ENCODE measurements around the gene CYP26C1.

CYP26C1 gene

DNA sequence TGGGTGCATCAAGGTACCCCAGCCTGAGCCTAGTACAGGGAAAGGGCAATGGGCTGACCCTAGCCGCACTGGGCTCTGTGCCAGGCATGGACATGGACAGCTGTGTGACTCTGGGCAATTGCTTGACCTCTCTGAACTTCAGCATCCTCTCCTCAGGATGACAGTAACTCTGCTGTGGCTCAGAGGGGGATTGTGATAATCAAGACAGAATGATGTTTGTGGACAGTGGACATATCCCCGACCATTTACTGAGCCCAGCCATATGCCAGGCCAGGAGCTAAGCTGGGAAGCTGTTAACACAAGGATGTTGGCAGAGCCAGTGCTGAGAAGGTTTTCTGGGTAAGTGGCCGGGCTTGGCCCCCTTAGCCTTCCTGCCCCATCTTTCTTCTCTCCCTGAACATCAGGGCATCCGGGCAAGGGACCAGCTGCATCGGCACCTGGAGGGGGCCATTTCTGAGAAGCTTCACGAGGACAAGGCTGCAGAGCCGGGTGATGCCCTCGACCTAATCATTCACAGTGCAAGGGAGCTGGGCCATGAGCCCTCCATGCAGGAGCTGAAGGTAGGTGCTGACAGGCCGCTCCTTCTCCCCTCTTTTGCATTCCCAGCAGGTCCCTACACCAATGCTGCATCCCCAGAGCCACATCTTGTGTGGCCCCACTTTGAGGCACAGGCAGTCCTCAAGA, 3.5 kb downstream of the CYP26C1 start:
- no peak for DNase-seq (ENCODE audit: low read depth)

DNA sequence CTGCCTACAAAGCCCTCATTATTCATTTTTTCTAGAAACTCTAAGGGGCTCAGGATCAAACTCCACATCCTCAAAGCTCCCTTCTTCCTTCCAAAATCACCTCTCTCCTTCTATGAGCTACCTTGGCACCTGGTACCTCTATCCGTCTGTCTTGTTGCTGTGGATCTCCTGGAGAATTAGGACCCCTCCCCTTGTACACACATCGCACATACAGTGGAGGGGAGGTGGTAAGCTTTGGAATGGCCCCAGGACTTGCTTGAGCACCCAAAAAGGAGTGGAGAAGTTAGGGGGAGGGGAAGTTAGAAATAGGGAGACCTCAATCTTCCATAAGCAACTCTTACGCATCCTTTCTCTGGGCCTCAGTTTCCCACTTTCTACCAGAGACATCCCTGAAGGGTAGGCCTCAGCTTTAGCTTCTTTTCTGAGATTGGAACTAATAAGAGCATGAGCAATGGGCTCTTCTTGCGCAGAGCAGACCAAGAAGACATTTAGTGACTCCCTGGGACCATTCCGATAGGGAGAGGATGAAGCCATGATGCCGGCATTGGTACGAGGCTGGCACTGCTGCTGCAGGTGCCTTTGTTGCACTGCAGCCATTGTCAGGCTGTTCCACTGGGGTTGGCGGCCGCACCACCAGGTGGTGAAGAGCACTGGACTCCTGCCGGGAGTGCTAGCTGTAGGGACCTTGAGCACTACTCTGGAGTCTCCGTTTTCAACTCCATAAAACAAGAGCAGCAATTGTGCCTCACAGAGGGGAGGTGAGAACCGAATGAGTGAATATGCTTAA, 4.5 kb downstream of the CYP26C1 start:
- DNase-seq (ENCODE audit: low read depth) = no peak

DNA sequence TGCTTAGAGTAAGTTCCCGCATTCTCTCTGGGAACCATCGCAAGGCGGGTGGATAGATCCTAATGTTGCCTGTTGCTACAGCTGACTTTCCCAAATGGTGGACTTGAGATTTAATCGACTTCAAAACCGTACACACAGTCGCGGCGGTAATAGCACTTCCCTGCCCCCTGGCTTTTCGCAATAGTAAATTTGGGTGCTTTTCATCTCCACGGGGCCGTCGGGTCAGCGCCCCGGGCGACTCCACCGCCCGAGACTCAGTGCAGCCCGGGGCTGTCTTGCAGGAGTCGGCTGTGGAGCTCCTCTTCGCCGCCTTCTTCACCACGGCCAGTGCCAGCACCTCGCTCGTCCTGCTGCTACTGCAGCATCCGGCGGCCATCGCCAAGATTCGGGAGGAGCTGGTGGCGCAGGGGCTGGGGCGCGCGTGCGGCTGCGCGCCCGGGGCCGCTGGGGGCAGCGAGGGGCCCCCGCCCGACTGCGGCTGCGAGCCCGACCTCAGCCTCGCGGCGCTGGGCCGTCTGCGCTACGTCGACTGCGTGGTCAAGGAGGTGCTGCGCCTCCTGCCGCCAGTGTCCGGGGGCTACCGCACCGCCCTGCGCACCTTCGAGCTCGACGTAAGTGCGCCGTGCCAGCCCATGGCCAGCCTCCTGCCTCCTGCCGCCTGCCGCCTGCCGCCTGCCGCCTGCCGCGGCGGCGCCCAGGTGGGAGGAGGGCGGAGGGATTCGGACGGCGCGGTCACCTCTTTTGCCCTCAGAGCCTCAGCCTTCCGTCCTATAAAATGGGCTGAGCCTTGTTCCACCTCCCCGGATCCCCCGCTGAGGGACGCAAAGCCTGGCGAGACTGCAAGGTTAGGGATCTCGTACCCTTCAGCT, 5.3 kb downstream of the CYP26C1 start:
- peak; percentile 39 for DNase-seq (ENCODE audit: low read depth)

DNA sequence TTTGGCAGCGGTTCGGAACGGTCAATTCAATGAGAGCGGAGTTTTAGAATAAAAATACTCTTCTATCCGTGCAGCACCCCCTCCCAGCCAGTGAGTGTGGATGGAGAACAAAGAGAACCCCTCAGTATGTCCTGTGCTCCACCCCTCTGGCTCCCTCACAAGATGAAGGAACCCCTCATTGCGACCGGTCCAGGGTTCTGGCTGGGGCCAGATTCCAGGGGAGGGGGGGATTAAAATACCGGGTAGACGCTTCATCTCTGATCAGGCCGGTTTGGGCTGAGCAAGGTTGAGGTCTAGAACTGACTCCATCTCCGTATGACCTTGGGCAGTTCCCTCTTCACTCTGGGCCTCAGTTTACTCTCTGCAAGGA, 5.9 kb downstream of the CYP26C1 start:
- DNase-seq (ENCODE audit: low read depth) = no peak

DNA sequence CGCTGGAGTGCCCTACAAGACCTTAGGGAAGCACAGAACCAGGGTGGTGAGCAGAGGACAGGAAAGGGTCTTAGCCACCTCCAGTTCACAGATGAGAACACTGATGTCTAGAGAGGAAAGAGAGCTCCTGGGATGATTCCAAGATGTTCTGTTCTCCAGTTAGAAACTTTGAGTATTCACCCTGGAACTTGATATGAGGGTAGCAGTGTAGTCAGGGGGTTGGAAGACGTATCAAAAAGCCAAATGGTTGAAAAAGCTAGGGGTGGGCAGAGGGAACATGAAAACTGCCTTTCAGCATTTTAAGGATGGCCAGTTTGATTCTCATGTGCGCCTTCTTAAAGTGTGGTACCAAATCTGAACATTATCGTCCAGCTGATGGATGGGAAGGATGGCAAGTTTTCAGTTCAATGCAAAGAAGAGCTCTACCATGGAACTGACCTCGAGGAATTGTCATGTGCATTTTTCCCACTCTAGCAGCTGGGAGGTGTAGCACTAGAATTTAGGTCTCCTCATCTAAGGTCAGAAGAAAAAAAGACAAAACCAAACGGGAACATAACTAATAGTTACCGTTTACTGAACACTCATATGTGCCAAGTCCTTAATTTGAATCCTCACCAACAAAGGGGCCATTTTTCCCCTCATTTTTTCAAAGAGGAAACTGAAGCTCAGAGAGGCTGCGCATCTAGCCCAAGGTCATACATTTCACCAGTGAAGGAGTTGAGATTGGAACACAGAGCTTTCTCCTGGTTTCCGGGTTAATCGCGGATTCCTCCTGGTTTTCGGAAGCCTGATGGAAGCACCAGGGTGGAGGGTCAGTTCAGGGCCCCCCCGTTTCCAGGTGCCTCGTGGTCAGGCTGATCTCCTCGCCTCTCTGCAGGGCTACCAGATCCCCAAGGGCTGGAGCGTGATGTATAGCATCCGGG, 7.1 kb downstream of the CYP26C1 start:
- no peak for DNase-seq (ENCODE audit: low read depth)

DNA sequence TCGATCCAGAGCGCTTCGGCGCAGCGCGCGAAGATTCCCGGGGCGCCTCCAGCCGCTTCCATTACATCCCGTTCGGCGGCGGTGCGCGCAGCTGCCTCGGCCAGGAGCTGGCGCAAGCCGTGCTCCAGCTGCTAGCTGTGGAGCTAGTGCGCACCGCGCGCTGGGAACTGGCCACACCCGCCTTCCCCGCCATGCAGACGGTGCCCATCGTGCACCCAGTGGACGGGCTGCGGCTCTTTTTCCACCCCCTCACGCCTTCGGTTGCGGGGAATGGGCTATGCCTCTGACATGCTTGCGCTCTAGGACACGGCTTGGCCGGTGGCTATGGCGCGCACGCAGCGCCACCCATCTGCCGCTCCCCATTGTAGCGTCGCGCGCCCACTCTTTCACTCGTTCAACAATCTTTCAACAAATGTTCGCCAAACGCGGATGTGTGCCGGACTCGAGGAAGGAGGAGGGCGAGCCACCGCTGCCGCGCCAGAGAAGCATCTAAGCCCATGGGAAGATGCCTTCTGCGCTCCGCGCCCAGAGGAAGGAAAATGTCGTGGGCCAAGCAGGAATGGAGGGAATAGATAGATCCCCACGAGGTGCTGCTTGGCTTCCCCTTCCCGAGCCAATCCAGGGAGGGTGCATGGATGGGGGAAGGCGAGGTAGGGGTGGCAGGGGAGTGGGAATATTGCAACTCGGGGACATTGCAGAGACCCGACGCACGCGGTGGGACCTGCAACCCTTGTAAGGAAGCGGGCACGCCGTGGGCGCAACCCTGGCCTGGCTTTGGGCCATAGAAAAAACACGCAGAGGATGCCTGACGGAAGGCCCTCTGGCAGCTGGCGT, 8.0 kb downstream of the CYP26C1 start:
- peak; percentile 46 for DNase-seq (ENCODE audit: low read depth)

DNA sequence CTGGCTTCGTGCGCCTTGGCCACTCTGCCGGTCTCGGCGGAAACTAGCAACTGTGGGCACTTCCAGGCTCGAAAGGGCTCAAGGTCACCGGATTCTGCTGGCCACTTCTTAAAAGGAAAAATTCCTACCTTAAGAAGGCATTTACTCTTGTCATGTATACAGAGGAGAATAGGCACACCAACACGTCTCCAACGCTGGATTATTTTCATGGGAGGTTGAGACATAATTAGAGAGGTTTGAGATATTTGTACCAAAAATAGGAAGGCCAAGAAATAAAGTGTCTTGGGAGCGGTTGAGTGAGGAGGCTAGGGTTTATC, 8.6 kb downstream of the CYP26C1 start:
- no peak for DNase-seq (ENCODE audit: low read depth)

DNA sequence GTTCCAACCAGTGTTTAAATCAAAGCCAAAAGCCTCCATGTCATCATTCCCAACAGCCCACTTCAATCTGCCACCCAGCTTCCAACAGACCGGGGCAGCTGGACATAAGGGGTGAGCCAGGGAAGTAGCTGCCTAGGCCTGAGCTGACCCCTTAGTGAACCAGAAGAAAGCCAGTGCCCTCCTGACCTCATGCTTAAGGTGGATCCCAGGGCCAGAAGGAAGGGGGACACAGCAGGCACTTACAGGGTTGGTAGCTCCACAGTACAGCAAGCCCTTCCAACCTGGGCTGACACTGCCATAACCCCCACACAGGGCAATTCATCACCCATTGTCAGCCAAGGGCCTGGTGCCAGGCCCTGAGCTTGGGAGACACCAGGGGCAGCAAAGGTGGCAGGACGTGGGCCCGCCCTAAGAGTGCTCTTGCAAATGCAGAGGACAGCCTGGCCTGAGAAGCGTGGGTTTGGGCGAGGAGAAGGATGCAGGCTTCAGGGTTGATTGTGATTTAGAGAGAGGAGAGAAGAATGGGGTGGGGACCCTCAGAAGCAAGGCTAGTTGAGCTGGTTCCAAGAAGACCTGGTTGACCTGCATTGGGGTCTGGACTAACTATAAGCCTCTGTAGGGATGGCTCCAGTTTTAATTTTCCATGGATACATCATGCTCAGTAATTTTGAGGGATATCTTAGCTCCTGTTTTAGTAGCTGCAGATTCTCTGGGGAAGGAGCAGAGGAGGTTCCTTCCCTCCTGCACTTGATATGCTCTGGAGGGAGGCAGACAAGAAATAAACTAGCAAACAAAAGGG, 10.0 kb downstream of the CYP26C1 start:
- no peak for DNase-seq (ENCODE audit: low read depth)

DNA sequence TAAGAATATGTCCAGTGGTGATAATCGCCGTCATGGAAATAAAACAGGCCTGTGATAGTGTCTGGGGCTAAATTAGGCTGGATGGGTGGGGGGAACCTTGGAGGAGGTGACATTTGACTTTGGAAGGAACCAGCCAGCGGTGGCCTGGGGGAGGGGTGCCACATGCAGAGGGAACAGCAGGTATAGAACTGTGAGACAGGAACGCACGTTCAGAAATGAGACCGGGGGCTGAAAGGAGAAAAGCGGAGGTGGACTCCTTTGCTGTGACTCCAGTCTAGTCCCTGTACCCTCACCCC, 10.5 kb downstream of the CYP26C1 start:
- DNase-seq (ENCODE audit: low read depth) = no peak

DNA sequence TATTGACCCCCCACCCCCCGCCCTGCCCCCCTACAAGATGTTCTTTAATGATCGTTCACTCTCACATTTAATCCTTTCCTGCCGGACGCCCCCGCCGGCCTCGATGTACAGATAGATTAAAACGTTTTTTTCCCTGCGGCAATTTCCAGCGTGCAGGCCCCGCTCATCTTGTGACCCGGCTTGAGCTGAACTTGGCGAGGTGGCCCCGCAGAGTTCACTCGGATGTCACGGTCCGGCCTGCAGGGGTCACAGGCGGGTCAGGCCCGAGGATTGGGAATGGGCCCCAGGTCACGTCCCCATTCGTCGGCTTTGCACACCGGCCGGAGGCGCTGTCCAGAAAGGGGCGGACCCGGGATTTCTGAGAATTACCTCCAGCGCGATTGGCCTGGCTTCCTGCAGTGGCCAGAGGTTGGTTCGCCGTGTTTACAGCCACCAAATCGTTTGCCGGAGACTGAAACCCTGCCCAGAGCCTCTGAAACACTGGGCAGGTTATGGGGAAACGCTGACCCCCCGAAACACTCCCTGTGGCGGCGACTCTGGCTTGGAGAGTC, 11.2 kb downstream of the CYP26C1 start:
- peak; percentile 52 for DNase-seq (ENCODE audit: low read depth)

DNA sequence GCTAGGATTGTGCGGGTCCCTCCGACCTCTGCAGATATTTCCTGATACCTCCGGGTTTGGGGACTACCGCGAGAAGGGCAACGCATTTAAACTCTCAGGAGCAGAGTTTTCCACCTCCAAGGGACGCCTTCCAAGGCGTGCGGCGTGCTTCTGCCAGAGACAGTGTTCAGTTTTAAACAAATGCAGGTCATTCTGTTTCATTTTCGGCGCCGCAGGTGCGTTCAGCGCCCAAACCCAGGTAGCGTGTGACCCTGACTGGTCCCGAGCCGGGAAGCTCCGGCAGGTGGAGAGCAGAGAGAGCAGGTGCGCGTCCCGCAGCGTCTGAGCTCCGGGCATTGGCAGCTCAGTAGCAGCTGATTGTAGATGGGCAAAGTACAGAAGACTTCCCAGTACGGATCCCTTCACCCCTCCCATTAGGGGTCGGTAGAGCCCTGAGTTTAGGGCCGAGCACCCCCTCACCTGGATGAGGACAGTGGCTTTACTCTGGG, 11.7 kb downstream of the CYP26C1 start:
- no peak for DNase-seq (ENCODE audit: low read depth)

DNA sequence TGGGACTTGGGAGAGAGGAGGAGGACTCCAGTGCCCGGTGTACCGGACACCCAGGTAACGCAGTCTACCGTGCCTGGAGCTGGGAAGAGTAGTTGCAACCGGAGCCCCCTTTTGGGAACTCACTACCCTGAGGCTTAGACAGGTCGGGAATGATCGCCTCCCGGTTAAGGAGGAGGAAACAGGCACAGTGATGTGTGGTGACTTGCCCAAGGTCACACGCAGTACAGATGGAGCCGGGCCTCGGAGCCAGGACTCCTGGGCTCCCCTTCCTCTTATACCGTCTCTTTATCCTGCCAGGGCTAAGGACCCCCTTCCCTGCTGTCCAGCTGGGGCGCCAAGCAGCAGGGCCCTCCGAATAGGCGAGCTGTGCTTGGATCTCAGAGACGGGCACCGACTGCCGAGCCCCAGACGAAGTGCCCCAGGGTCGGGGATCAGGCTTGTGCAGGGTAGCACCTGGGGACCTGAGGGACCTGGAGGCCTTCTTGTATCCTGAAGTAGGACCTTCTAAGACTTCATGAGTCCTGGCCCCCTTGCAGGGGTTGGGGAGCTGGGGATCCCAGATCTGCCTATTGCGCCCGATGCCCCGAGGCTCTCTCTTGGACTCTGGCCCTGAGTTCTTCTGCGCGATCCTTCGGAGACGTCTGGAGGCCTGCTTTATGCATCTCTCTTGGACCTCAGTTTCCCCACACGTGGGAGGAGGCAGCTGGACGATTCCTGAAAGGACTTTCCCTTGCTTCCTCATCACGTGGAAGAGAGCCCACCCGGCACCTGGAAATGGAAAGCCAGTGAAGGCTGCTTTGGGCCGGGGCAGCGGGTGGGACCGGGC, 12.3 kb downstream of the CYP26C1 start:
- DNase-seq (ENCODE audit: low read depth) = no peak

DNA sequence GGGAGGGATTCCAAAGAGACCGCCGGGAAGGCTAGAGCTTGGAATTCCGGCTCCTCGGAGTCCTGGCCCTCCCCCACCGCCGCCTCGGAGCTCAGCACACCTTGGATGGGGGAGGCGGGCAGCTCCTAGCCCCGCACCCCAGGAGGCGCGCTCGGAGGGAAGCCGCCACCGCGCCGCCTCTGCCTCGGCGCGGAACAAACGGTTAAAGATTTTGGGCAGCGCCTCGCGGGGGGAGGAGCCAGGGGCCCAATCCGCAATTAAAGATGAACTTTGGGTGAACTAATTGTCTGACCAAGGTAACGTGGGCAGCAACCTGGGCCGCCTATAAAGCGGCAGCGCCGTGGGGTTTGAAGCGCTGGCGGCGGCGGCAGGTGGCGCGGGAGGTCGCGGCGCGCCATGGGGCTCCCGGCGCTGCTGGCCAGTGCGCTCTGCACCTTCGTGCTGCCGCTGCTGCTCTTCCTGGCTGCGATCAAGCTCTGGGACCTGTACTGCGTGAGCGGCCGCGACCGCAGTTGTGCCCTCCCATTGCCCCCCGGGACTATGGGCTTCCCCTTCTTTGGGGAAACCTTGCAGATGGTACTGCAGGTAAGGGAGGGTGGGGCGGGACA, 13.0 kb downstream of the CYP26C1 start, which contains the start of gene CYP26A1:
Gene CYP26A1 (plus strand): TSS at position 355 of the 608 bp plus-strand sequence. CDS start 42 bp downstream, at position 397.
- DNase-seq (ENCODE audit: low read depth) = no peak

DNA sequence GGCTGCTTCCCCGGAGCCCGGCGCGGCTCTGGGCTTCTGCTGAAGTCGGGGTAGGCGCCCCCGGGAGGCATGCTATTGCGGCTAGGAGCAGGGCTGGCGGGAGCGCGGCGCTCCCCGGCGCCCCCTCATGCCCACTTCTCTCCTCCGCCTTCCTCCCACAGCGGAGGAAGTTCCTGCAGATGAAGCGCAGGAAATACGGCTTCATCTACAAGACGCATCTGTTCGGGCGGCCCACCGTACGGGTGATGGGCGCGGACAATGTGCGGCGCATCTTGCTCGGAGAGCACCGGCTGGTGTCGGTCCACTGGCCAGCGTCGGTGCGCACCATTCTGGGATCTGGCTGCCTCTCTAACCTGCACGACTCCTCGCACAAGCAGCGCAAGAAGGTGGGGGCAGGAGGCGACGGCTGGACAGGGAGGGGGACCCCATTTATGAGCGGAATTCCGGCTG, 13.6 kb downstream of the CYP26C1 start:
- DNase-seq (ENCODE audit: low read depth) = peak; percentile 32

DNA sequence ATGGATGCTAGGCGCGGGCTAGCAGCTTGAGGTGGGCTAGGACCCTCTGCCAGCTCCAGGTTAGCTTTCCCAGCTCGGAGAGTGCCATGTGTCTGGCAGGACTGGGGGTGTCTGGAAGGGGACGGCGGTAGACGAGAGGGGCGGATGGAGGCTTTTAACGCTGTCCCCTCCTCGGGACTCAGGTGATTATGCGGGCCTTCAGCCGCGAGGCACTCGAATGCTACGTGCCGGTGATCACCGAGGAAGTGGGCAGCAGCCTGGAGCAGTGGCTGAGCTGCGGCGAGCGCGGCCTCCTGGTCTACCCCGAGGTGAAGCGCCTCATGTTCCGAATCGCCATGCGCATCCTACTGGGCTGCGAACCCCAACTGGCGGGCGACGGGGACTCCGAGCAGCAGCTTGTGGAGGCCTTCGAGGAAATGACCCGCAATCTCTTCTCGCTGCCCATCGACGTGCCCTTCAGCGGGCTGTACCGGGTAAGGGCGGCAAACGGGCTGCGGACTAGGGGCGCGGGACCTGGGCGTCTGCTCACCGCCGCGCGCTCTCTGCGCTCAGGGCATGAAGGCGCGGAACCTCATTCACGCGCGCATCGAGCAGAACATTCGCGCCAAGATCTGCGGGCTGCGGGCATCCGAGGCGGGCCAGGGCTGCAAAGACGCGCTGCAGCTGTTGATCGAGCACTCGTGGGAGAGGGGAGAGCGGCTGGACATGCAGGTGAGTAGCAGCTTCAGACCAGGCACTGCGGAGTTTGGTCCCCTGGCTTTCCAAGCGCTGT, 14.2 kb downstream of the CYP26C1 start:
- DNase-seq (ENCODE audit: low read depth) = no peak

DNA sequence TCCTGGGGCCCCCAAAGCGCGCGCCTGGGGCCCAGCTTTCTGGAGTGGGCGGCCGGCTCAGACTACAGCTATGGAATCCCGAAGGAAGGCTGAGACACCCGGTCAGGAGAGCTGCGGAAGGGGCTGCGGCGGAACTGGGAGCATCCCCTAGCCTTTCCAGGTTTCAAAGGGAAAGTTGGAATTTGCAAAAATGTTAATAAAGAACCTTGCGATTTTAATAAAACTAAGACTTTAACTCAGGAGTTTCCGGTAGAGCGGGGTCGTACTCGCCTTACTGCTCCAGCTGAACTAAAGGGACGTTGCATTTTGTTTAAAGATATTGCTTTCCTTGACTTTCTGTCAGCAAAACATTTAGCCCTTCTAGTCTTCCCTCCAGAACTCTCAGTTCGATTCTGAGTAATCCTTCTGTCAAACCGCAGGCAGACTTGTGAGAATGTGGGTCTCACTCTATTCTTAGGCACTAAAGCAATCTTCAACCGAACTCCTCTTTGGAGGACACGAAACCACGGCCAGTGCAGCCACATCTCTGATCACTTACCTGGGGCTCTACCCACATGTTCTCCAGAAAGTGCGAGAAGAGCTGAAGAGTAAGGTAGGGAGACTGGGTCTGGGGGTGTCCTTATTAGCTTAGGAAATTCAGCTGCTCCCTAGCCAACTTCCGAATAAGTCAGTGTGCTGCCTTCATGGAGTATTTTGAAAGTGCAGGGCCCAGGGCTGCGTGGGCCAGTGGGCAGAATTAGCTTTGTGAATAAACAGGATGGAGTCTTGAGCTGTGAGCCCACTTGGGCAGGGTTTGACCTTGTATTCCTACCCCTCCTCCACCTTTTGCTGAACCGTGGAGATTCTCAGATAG, 15.0 kb downstream of the CYP26C1 start:
- no peak for DNase-seq (ENCODE audit: low read depth)

DNA sequence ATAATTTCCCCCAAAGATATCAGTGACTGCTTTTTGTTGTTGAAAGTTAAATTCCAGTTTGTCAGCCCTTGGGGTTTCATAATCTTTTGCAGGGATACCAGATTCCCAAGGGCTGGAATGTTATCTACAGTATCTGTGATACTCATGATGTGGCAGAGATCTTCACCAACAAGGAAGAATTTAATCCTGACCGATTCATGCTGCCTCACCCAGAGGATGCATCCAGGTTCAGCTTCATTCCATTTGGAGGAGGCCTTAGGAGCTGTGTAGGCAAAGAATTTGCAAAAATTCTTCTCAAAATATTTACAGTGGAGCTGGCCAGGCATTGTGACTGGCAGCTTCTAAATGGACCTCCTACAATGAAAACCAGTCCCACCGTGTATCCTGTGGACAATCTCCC, 16.3 kb downstream of the CYP26C1 start:
- no peak for DNase-seq (ENCODE audit: low read depth)

Measured in ELR (cell line).